Amygdala (tissue), 56 donors: ENCODE results near the gene FYB1.
"Not testable (repeated sequence)": the region's sequence is repeated elsewhere in the genome, so short reads cannot be mapped to it uniquely, and the experiment has no call there.

Experiments used
- DNase-seq, 56 donors: peaks; one replicate each; lab custom pipeline; 2025; lab: John Stamatoyannopoulos, UW

FYB1 gene

GRCh38 chr5:39231705-39232525 is 12.6 kb upstream of the FYB1 start:
- DNase-seq, result peak in 1 of 56 donors; percentile 13

- DNase-seq, result no peak
Measured at GRCh38 chr5:39228596-39228995, 9.2 kb upstream of the FYB1 start.

GRCh38 chr5:39226558-39226957 is 7.2 kb upstream of the FYB1 start:
- DNase-seq, result no peak

- DNase-seq, result no peak
Measured at GRCh38 chr5:39226100-39226451, 6.7 kb upstream of the FYB1 start.

GRCh38 chr5:39225405-39226099 is 6.2 kb upstream of the FYB1 start:
- no peak for DNase-seq

- no peak for DNase-seq
Measured at GRCh38 chr5:39224196-39224761, 4.9 kb upstream of the FYB1 start.

- no peak for DNase-seq
Measured at GRCh38 chr5:39223565-39224156, 4.3 kb upstream of the FYB1 start.

- not testable (repeated sequence) for DNase-seq
Measured at GRCh38 chr5:39221671-39222070, 2.3 kb upstream of the FYB1 start.

GRCh38 chr5:39220280-39221030 is 1.1 kb upstream of the FYB1 start:
- no peak for DNase-seq

- DNase-seq, result no peak
Measured at GRCh38 chr5:39218482-39219402, 621 bp downstream of the FYB1 start.

- DNase-seq, result peak in 39 of 56 donors; percentile 3 to 80 (median 30)
Measured at GRCh38 chr5:39217365-39218281, 1.7 kb downstream of the FYB1 start.

- DNase-seq, result no peak
Measured at GRCh38 chr5:39216631-39217030, 2.7 kb downstream of the FYB1 start.

- no peak for DNase-seq
Measured at GRCh38 chr5:39215857-39216256, 3.5 kb downstream of the FYB1 start.

- DNase-seq, result no peak
Measured at GRCh38 chr5:39214912-39215709, 4.3 kb downstream of the FYB1 start.

- DNase-seq, result no peak
Measured at GRCh38 chr5:39213447-39214207, 5.7 kb downstream of the FYB1 start.

- no peak for DNase-seq
Measured at GRCh38 chr5:39211773-39212172, 7.6 kb downstream of the FYB1 start.

- DNase-seq, result no peak
Measured at GRCh38 chr5:39209924-39210323, 9.4 kb downstream of the FYB1 start.
